Stimulated activated CD4-positive, alpha-beta T cell treated with anti-CD3 and anti-CD28 coated beads, Interleukin-1b, Interleukin-23, amount 100 ng/mL, for 4 hours (primary cell): ENCODE measurements around the gene LOXHD1.

ENCODE experiments used
- DNase-seq, 2 donors: peaks; one replicate each; pipeline ENCODE4 v3.0.0-alpha.2; 2020; ENCODE audit warnings: low read depth in 2 of 2

Gene LOXHD1

GRCh38 chr18:46577546-46577945, 79.5 kb downstream of the LOXHD1 start:
- DNase-seq, result no peak

- DNase-seq, result no peak
These were observed 81.2 kb downstream of the LOXHD1 start for GRCh38 chr18:46575851-46576250.

GRCh38 chr18:46574743-46575115, 82.3 kb downstream of the LOXHD1 start:
- no peak for DNase-seq

DNA sequence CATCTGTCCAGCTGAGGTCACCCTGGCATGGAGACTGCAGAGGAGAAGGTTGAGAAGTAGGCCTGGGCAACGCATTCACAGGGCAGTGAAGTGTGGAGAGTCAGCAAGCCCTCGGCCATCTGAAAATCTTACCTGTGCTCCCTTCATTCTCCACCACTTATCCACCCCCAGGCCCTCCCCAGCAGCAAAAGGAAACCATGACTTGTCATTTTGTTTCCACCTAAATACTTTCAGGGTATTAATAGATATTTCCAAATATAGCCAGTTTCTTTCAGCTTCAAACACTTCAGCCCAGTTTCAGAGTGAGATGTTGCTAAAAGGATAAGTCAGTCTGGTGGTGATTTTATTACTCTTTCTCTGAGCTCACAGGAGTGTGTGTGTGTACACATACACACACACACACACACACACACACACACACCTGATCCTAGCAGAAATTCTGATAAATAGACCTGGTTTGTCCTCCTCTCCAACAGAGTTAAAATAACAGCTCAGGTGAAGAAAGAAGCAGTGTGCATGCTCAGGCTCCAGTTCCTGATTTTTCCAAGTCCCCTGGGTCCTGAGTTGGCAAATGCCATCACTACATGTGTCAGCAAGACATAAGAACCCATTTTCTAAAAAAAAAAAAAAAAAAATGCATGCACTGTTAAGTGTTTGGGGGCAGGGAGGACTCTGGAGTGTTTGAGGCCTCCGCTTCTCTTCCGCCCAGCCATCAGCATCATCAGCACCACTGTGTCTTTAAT, 82.8 kb downstream of the LOXHD1 start:
- DNase-seq, result no peak

DNA sequence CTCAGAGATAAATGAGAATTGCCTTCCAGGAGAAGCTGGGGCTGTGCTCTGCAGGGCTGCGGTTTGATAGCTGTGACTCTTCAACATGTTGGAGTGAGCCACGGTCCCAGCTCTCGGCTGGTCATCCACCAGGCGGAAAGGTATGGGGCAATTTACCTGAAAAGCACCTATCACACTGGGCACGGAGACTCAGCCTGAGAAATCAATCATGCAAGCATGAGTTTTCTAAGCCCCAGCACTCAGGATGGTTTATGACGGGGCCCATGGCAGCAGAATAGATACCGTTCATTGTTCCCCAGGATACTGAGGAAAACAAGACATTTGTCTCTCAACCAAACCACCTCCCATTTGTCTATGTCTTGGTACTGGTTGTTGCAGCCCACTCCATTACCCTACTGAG, 83.9 kb downstream of the LOXHD1 start:
- no peak for DNase-seq

DNA sequence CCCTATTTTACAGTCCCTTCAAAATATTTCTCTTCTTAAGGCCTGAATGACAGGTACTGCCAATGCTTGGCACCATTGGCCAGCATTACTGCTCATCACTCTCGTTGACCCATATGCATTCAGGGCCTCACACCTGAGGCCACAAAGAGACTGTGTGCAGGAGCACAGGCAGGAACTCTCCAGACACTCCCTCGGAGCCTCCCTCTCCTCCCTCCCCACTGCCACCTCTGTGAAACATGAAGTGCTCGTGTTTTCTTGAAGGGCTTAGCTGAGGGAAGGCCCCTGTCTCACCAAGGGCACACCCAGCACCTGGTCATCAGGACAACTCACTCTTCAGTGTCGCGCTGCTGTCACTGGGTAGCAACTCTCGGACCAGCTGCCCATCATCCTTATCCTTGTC, 85.3 kb downstream of the LOXHD1 start:
- DNase-seq, result no peak

GRCh38 chr18:46570666-46571065, 86.4 kb downstream of the LOXHD1 start:
- no peak for DNase-seq

DNA sequence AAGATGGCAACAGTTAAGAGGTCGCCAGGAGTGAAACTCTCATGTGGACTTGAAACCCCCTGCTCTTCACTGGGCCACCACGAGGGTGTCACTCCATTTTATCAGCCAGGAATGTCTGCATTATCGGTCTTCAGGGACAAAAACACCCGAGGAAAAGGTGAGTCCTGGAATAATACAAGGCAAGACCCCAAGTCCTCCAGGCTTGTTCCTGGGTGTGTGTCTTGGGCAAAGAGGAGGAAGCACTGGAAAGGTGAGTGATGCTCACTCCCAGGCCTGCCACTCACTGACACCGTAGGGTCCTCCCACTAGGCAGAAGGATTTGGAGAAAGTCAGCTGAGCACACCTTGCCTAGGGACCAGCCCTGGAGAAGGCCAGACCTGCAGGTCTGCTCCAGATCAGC, 86.9 kb downstream of the LOXHD1 start:
- DNase-seq, result no peak

- no peak for DNase-seq
These were observed 87.8 kb downstream of the LOXHD1 start for GRCh38 chr18:46569211-46569610.

- DNase-seq, result no peak
These were observed 89.8 kb downstream of the LOXHD1 start for GRCh38 chr18:46567196-46567595.

DNA sequence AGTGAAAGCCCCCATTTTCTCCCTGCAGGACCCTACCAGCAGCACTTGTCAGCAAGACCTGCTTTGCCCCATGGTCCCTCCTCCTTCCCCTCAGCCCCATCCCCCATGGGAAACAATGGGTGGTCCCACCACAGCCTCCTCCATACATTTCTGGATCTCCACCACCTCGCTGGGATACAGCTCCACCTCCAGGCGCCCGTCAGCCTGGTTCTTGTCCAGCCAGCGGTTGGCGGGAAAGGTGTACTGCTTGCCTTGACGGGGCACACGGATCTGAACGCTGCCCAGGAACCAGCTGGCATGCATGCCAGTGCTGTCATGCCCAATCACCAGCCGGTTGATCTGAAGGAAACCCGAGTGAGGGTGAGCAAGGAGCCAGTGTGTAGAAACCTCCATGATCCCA, 90.9 kb downstream of the LOXHD1 start:
- no peak for DNase-seq

DNA sequence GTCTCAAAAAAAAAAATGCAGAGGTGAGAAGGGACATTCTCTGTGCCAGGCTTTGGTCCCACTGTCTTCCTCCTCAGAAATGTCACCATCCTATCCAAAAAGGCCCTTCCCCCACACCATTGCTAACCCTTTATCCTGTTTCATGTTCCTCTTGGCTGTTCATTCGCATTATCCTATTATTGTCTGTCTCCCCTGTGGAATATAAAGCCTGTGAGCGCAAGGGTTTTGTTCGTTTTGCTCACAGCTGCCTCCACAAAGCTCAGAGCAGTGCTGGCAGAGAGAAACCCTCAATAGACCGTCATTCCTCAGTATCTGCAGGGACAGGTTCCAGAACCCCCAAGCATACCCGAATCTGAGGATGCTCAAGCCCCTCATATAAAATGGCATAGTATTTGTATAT, 91.8 kb downstream of the LOXHD1 start:
- no peak for DNase-seq

DNA sequence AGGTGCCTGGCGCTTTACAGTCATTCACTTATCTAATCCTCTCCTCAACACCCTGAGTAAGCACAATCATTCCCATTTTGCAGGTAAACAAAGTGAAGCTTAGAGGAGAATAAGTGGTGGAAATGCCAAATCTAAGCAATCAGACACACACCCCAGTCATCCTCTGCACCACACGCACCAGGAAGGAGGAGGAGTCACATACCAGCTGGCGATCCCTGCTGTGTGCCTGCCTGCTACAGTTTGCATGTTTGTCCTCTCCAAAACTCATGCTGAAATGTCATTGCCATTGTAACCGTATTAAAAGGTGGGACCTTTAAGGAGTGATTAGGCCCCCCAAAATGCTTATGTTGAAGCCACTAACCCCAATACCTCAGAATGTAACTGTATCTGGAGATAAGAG, 93.7 kb downstream of the LOXHD1 start:
- DNase-seq, result no peak

GRCh38 chr18:46562674-46563192, 94.3 kb downstream of the LOXHD1 start:
- DNase-seq, result no peak

GRCh38 chr18:46560671-46561045, 96.4 kb downstream of the LOXHD1 start:
- DNase-seq, result no peak

GRCh38 chr18:46559946-46560670, 96.9 kb downstream of the LOXHD1 start:
- no peak for DNase-seq

DNA sequence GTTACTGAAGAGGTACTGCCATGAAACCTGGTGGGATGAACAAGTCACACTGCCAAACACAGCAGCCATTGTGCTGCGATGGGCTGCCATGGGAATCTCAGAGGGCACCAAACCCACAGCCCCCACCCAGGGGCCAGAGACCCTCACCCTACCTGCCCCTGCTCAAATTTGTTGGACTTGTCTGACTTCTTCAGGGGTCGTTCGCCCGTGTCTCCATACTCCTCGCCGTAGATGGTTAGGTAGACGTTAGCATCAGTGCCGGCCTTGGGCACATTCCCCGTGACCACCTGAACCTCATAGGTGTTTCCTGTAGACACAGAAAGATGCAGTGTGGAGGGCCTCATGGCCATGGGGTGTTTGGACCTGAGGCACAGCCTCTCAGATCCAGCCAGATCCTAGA, 97.7 kb downstream of the LOXHD1 start:
- no peak for DNase-seq

GRCh38 chr18:46556590-46557206, 100.3 kb downstream of the LOXHD1 start:
- no peak for DNase-seq

- DNase-seq, result no peak
These were observed 101.3 kb downstream of the LOXHD1 start for GRCh38 chr18:46555724-46556123.

- no peak for DNase-seq
These were observed 101.8 kb downstream of the LOXHD1 start for GRCh38 chr18:46555213-46555612.

DNA sequence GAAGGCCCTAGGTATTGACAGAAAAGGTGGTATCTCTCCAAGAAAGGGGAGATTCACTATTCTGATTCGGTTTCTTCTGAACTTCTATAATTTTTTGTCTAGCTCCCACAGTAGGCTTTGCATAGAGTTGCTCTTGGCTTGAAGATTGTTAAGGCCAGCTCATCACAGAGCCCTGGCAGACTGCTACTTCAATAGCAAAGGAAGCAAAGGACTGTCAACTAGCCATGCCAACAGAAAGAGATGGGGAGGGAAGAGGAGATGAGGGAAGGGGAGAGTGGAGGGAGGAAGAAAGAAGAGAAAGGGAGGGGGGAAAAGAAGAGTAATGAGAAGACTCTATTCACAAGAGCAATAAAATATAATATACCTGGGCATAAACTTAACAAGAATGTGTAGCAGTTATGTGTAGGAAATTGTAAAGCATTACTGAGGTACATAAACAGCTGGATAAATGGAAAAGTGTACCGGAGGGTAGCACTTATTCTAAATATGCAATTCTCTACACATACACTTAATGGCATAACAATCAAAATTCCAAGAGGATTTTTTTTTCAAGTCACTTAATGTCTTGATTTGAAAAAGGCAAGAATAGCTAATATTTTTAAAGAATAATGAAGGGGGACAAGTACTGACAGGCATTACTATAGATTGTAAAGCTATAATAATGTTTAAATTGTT, 102.5 kb downstream of the LOXHD1 start:
- no peak for DNase-seq

GRCh38 chr18:46550609-46551008, 106.4 kb downstream of the LOXHD1 start:
- DNase-seq, result no peak
